ENCODE results near the gene LIPG.

LIPG gene

GRCh38 chr18:49546719-49547273 is 15.1 kb upstream of the LIPG start:
- TF ChIP-seq, protein P1, sequence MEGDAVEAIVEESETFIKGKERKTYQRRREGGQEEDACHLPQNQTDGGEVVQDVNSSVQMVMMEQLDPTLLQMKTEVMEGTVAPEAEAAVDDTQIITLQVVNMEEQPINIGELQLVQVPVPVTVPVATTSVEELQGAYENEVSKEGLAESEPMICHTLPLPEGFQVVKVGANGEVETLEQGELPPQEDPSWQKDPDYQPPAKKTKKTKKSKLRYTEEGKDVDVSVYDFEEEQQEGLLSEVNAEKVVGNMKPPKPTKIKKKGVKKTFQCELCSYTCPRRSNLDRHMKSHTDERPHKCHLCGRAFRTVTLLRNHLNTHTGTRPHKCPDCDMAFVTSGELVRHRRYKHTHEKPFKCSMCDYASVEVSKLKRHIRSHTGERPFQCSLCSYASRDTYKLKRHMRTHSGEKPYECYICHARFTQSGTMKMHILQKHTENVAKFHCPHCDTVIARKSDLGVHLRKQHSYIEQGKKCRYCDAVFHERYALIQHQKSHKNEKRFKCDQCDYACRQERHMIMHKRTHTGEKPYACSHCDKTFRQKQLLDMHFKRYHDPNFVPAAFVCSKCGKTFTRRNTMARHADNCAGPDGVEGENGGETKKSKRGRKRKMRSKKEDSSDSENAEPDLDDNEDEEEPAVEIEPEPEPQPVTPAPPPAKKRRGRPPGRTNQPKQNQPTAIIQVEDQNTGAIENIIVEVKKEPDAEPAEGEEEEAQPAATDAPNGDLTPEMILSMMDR (conservative IDR thresholded peaks at IDR 0.05; ENCODE audit: low read depth, low read length), result no peak
- H3K4me3 ChIP-seq (ENCODE audit: low read length), result no peak overlapping the region
- DNase-seq (ENCODE audit: low read depth), result no peak

- TF ChIP-seq, protein P1 (conservative IDR thresholded peaks at IDR 0.05; ENCODE audit: low read depth, low read length), result no peak
- DNase-seq (ENCODE audit: low read depth), result no peak
- H3K4me3 ChIP-seq (ENCODE audit: low read length), result no peak overlapping the region
These were observed 14.2 kb upstream of the LIPG start for GRCh38 chr18:49547701-49548100.

GRCh38 chr18:49548229-49548636 is 13.6 kb upstream of the LIPG start:
- DNase-seq (ENCODE audit: low read depth), result peak; percentile 67
- TF ChIP-seq, protein P1 (conservative IDR thresholded peaks at IDR 0.05; ENCODE audit: low read depth, low read length), result no peak
- no peak overlapping the region for H3K4me3 ChIP-seq (ENCODE audit: low read length)

DNA sequence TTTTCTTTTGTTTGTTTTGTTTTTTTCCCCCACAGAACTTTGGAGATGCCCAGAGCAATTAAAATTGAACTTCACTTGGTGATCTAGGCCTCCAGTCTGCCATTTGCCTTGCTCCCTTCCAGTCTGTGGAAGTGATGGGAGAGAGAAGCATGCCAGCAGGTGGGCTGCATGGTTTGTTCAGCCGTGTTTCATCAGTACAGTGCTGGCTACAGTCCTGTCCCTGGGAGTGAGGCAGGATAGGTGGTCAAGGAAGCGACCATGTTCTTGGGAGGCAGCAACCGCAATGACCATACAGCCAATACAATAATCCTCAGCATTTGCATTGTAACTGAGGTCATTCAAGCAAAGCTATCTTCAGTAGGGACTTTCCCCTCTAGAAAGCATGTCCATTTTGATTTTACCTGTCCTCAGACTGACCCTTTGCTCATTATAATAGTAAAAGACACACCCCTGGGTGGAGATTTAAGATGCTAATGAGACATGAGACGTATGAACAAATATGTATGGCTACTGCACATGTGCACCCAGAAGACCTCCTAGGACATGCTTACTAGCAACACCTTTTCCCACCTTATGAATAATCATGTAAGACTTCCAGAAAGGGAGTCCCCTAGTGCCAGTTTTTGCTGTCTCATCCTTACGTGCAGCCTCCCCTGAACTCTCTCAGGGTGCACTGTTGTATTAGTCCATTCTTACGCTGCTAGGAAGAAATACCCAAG is 11.1 kb upstream of the LIPG start:
- no peak for DNase-seq (ENCODE audit: low read depth)
- TF ChIP-seq, protein P1 (conservative IDR thresholded peaks at IDR 0.05; ENCODE audit: low read depth, low read length), result no peak
- H3K4me3 ChIP-seq (ENCODE audit: low read length), result no peak overlapping the region

- TF ChIP-seq, protein P1 (conservative IDR thresholded peaks at IDR 0.05; ENCODE audit: low read depth, low read length), result no peak
- no peak overlapping the region for H3K4me3 ChIP-seq (ENCODE audit: low read length)
- DNase-seq (ENCODE audit: low read depth), result no peak
These were observed 8.9 kb upstream of the LIPG start for GRCh38 chr18:49553003-49553402.

- no peak for DNase-seq (ENCODE audit: low read depth)
- H3K4me3 ChIP-seq (ENCODE audit: low read length), result no peak overlapping the region
- TF ChIP-seq, protein P1 (conservative IDR thresholded peaks at IDR 0.05; ENCODE audit: low read depth, low read length), result no peak
These were observed 6.2 kb upstream of the LIPG start for GRCh38 chr18:49555641-49556040.

DNA sequence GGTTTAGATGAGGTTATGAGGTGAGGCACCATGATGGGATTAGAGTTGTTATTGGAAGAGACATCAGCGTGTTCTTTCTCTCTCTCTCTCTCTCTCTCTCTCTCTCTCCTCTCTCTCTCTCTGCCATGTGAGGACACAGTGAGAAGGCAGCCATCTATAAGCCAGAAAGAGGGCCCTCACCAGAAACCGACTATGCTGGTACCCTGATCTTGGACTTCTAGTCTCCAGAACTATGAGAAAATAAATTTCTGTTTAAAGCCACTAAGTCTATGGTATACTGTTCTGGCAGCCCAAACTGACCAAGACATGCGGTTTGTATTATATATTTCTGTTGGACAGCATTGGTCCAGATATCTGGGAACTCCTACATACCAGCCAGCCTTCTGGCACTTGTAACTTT is 3.5 kb upstream of the LIPG start:
- H3K4me3 ChIP-seq (ENCODE audit: low read length), result no peak overlapping the region
- TF ChIP-seq, protein P1 (conservative IDR thresholded peaks at IDR 0.05; ENCODE audit: low read depth, low read length), result no peak
- DNase-seq (ENCODE audit: low read depth), result no peak

Measured in retinal pigment epithelial cell (primary cell).